RPMI8226 (cell line): ENCODE data around the gene PHACTR4.
"Not testable (repeated sequence)": the region's sequence is repeated elsewhere in the genome, so short reads cannot be mapped to it uniquely, and the experiment has no call there.

Source experiments
- DNase-seq: peaks from one replicate; pipeline ENCODE4 v3.0.0-alpha.2; 2015

The PHACTR4 gene

DNA sequence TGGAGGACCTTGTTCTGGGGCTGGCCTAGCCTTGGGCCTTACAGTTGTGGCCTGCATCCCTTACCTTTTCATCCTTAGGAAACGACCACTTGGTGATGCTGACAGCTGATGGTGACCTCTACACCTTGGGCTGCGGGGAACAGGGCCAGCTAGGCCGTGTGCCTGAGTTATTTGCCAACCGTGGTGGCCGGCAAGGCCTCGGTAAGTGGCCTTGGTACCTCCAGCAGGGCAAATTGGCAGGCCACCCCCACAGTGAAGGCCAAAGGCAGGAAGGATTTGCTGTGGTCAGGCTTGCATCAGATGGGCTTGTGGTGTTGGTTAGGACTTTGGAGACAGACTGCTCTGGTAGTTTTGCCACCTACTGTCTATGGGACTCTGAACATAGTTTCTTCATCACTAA lies 165.6 kb downstream of the PHACTR4 start:
- no peak for DNase-seq

GRCh38 chr1:28537457-28538199 lies 168.1 kb downstream of the PHACTR4 start:
- DNase-seq: no peak

DNA sequence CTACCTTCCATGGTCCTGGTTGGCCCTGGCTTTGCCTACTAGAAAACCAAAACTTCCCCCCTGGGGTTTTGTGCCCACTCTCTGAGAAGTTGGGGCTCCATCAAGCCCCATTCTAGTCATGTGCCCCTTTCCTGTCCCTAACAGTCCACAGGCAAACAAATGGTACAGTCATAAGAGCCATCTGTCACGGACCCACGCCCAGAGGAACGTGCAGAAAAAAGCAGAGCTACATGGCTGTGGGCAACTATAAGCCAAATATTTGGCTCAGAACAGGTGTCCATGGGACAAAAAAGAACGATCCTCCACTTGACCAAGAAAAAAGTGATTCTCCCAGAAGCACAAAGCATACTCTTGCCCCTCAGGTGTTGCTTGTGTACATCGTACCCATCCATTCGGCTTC lies 168.7 kb downstream of the PHACTR4 start:
- no peak for DNase-seq

- no peak for DNase-seq
Observed at GRCh38 chr1:28540651-28541050, 171.1 kb downstream of the PHACTR4 start.

DNA sequence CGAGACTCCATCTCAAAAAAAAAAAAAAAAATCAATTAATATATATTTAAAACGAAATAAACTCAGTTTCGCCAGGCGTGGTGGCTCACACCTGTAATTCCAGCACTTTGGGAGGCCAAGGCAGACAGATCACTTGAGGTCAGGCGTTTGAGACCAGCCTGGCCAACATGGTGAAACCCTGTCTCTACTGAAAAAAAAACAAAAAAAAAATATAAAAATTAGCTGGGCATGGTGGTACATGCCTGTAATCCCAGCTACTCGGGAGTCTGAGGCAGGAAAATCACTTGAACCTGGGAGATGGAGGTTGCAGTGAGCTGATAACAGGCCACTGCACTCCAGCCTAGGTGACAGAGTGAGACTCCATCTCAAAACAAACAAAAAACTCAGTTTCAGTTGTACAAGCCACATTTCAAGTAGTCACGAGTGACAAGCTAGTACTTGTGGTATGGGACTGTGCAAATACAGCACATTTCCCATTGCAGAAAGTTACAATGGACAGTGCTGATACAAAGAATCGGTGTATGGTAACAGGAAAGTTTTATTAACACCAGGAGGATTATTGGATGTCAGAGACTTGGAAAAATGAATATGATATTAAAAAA lies 172.0 kb downstream of the PHACTR4 start:
- not testable (repeated sequence) for DNase-seq

GRCh38 chr1:28545246-28545628 lies 175.7 kb downstream of the PHACTR4 start:
- no peak for DNase-seq

- DNase-seq: no peak
Observed at GRCh38 chr1:28548318-28548717, 178.8 kb downstream of the PHACTR4 start.
